ENCODE data around the gene SCN4B.

Gene SCN4B

GRCh38 chr11:118129471-118130172 is 23.0 kb downstream of the SCN4B start:
- no peak for DNase-seq (ENCODE audit: low spot score)

GRCh38 chr11:118128721-118129470 is 23.7 kb downstream of the SCN4B start:
- DNase-seq (ENCODE audit: low spot score): no peak

- DNase-seq (ENCODE audit: low spot score): no peak
These were observed 24.3 kb downstream of the SCN4B start for GRCh38 chr11:118128310-118128709.

DNA sequence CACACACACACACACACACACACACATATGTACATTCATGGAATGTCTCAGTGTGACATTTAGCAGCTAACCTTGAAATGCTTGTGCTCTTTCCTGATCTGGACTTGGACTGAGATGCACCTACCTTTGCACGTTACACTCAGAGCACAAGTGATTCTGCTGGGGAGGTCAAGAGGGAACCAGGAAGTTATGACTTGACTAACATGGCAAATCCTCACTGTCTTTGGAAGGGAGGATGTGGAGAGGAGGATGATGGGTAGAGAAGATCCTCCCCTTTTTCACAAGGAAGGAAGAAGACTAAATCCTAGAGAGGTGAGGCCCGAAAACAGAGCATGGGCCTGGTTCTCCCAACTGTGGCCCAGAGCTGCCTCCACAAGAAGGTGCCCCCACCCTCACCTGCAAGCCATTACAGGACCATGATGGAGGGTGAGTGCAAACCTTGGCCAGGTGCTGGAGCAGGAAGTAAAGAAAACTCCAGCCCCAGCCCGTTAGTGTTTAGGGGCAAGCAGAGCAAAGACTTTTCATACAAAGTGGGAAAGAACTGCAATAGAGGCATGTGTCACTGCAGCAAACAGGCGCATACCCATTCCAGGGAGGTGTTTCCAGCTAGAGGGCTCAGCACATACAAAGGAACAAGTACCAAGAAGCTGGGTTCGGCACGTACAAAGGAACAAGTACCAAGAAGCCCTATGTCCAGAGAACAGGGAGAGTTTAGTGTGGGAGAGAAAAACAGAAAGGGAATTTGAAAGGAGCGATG is 26.4 kb downstream of the SCN4B start:
- DNase-seq (ENCODE audit: low spot score): no peak

DNA sequence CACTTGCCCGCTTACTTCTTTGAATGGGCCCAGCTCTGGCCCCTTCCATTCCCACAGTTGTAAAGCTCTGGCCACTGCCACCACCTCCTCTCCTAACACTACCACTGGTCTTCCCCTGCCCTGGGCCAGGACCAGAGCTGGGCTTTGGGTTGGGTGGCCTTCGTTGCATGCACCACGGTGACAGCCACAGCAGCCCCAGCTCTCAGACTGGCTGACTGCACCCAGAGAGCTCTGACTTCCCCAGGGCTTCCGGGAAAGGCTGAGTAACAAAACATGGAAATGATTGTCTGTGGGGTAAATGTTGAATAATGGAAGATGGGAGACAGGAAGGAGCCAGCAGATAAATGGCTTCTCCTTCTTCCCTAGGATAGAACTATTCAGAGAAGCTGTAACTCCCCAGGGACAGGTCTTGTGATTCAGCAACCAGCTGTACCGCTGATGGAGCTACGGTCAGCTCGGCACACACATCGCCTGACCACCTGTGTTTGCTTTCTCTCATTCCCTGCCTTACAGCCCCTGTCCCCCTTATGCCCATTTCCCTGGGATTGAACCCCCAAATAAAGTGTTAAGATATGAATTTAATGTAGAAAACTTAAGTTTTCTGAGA is 27.6 kb downstream of the SCN4B start:
- no peak for DNase-seq (ENCODE audit: low spot score)

GRCh38 chr11:118120793-118121192 is 31.8 kb downstream of the SCN4B start:
- no peak for DNase-seq (ENCODE audit: low spot score)

- no peak for DNase-seq (ENCODE audit: low spot score)
These were observed 34.6 kb downstream of the SCN4B start for GRCh38 chr11:118117790-118118601.

- DNase-seq (ENCODE audit: low spot score): no peak
These were observed 37.6 kb downstream of the SCN4B start for GRCh38 chr11:118115048-118115447.

DNA sequence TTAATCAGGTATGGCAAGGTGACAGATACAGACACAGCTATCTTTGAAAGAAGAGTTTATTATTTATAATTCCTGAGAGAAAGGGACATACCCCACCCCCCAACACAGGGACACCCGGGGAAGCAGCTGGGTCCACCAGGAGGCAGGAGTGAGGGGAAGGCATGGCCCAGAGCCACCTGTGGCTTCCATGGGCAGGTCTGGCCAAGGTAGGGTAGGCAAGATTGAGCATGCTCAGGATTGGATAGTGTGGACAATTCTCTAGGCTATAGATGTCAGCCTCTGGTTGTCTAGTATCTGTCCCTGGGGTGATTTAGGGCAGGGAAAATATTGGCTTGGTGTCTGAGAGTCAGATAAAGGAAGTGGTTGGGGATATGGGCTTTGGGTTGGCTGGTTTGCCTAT is 38.4 kb downstream of the SCN4B start:
- DNase-seq (ENCODE audit: low spot score): no peak

DNA sequence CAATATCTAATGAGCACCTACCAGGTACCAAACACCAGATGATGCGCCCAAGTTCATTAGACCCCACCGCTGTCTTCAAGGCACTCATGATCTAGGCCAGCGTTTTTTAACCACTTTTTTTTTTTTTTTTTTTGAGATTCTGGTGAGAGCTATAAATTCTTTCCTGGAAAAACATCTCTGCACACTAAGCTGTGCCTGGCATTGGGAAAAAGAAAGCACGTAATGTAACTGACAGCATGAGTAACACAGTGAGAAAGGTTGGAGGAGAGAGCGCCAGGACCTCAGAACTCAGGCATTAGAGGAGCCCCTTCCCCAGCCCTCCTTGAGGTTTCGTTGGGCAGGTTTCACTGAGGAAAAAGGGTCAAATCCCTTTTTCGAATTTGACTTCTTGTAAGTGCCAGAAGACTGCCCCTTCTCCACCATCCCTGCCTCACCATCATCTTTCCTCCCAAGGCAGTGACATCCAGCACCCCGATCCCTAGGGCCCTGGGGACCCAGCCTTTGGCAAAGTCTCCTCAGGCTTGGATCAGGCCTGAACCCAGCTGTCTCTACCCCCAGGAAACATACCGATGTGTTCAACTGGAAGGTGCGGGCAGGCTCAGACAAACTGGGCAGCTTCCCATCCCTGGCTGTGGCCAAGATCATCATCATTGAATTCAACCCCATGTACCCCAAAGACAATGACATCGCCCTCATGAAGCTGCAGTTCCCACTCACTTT is 39.8 kb downstream of the SCN4B start:
- no peak for DNase-seq (ENCODE audit: low spot score)

DNA sequence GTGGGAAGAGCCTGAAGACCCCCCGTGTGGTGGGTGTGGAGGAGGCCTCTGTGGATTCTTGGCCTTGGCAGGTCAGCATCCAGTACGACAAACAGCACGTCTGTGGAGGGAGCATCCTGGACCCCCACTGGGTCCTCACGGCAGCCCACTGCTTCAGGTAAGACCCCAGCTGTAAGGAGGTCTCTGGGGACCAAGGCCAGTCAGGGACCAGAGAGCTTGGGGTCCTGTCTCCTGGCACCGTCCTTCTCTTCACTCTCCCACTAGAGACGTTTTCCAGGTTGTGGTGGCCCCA is 40.9 kb downstream of the SCN4B start:
- no peak for DNase-seq (ENCODE audit: low spot score)

DNA sequence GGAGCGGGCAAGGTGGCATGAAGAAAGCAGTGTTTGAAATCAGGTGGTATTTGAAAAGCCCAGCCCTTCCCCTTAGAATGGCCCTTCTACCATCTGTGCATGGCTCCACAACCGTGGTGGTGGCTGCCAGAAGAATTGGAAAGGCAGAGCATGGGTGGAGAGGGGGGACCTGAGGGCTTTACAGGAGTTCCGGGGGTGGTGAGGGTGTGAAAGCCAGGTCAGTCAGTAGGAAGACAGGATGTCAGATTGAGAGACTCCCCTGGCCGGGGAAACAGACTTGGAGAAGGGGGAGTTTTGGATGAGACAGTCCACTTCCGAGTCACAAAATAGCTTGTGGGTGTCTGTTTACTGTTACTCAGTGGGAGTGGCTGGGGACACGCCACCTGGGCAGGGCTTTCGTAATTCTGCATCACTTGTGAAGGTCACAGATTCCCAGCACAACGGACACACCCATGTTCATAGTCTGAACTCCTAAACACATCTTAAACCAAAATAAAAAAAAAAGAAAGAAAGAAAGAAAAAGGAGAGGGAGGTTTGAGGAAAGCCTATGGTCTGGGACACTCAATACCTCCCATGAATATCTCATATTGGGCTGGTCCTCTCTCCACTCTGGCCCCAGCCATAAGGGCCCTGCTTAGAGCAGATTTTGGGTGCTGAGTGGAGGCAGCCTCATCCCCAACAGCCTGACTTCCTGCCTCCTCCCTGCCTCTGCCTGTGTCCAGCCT is 41.4 kb downstream of the SCN4B start:
- DNase-seq (ENCODE audit: low spot score): no peak

DNA sequence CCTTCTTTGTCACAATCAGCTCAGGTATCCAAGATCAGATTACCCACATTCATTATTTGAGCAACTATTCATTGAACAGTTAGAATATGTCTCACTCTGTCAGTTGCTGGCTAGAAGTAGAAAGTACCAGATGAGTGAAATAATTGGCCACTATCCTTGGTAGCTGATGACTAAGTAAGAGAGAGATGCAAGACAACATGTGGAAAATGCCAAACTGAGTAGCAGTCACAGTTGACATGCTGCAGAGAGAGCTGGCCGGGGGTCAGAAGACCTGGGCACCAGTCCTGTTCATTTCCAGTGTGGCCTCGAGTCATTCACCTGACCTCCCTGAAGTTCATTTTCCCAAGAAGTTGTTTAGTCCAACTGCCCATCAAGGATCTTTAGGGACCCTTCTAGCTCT is 43.4 kb downstream of the SCN4B start:
- DNase-seq (ENCODE audit: low spot score): no peak

GRCh38 chr11:118108513-118108912 is 44.1 kb downstream of the SCN4B start:
- no peak for DNase-seq (ENCODE audit: low spot score)

- DNase-seq (ENCODE audit: low spot score): no peak
These were observed 45.8 kb downstream of the SCN4B start for GRCh38 chr11:118106789-118107335.

- DNase-seq (ENCODE audit: low spot score): no peak
These were observed 46.8 kb downstream of the SCN4B start for GRCh38 chr11:118105657-118106305.

DNA sequence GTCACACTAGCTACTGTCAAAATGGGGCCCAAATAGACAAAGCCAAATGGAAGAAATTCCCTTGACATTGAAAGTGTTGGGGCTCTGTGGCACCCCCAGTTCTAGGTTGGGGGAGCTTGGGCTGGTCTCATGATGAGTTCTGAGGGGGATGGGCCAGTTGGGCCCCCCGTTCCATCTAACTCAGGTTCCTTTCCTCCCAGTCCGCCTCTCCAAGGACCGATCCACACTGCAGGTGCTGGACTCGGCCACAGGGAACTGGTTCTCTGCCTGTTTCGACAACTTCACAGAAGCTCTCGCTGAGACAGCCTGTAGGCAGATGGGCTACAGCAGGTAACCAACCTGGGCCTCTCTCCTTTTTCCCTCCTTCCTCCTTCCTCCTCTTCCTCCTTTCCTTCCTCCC is 48.1 kb downstream of the SCN4B start:
- no peak for DNase-seq (ENCODE audit: low spot score)

GRCh38 chr11:118102721-118103261 is 49.8 kb downstream of the SCN4B start:
- DNase-seq (ENCODE audit: low spot score): no peak

- DNase-seq (ENCODE audit: low spot score): no peak
These were observed 51.9 kb downstream of the SCN4B start for GRCh38 chr11:118100691-118101232.
